Measurements from ENCODE around the gene OR6C6.
"Not testable (repeated sequence)": the region's sequence is repeated elsewhere in the genome, so short reads cannot be mapped to it uniquely, and the experiment has no call there.

Gene OR6C6
- 0 to 0.11 (median 0) reads per million in 17 experiments for total RNA-seq

- no peak for DNase-seq
Measured at GRCh38 chr12:55296469-55296868, at the start of gene OR6C6. TSS of gene OR6C6 (minus strand) at chr12:55296569. CDS start at chr12:55295232, 1,337 bp downstream.

DNA sequence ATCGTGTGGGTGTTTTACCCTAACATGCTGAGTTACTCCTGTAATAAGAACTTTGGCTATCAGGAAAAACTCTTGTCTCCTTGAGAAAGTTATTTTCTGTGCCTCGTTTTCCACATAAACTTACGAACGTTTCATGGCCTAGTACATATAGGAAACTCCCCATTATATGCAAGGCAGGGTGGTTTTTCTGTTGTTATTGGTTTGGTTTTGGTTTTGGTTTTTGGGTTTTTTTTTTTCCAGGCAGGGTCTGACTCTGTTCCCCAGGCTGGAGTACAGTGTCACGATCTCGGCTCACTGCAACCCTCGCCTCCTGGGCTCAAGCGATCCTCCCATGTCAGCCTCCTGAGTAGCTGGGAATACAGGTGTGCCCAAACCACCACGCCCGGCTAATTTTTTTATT, 39.6 kb upstream of the OR6C6 start:
- DNase-seq: no peak

DNA sequence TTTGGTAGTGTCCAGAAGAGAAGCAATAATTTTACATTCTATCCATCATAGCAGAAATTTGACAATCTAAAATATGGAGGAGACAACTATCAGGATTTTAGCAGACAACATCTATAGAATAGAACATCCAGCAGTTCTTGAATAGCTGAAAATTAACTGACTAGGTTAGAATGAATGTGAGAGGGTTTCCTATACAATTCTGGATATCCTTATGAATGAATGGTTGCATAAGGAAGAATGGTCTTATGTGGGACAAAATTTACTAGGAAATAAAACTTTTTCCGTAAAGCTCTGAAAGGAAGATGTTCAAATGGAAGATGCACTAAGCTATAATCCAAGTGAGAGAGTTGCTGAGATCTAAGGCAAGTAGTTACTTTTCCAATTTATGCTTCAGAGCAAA, 34.1 kb upstream of the OR6C6 start, which contains the start of gene OR6C3:
Gene OR6C3 (plus strand): TSS at position 301 of the 400 bp plus-strand sequence. CDS start 955 bp downstream, outside the sequence.
- no peak for DNase-seq

DNA sequence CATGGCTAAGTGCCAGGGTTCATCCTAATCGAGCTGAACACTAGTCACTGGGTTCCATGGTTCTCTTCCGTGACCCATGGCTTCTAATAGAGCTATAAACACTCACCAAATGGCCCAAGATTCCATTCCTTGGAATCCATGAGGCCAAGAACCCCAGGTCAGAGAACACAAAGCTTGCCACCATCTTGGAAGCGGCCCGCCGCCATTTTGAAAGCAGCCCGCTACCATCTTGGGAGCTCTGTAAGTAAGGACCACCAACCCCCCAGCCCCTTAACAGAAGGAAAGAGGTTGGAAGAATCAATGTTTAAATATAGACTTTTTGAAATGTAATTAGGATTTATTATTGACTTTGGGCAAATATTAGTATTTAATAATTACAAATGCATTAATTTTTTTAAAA, 29.4 kb upstream of the OR6C6 start:
- DNase-seq: not testable (repeated sequence)

- no peak for DNase-seq
Measured at GRCh38 chr12:55320201-55320600, 23.8 kb upstream of the OR6C6 start.

- no peak for DNase-seq
Measured at GRCh38 chr12:55314043-55314442, 17.7 kb upstream of the OR6C6 start, which contains the start of gene OR6C1. TSS of gene OR6C1 (plus strand) at chr12:55314343. CDS start at chr12:55320600, 6,257 bp downstream.

GRCh38 chr12:55289999-55290398, 6.4 kb downstream of the OR6C6 start:
- no peak for DNase-seq

DNA sequence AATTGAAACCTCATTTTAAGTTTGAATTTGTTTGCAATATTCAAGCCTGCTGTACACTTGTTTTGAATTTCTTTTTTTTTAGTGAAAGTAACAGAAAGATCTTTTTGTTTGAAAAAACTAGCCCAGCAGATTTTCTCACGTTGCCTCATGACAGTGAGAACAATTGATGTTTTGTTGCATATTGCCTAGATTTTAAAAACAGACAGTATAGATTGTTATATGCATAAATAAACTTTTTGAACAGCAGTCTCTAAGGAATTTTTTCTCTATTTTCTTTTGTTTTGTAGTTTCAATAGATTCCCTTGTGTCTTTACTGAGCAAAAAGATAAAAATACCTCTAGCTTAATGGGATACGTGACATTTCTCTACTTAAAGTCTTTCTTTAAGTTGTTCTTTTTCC, 15.4 kb downstream of the OR6C6 start:
- no peak for DNase-seq

DNA sequence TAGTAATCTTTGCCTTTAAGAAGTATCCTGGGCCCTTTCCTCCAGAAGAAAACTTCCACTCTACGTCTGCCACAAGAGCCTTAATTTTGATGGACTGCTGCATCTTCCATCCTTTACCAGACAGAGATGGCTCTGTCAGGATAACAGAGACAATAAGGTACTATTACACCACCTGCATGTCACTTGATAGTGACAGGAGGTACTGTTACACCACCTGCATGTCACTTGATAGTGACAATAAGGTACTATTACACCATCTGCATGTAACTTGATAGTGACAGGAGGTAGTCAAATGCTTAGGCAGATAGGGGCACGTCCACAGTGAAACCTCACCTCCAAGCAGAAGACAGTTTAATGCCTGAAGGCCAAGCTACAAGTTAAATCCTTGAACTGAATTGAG, 38.1 kb downstream of the OR6C6 start:
- DNase-seq: no peak

- no peak for DNase-seq
Measured at GRCh38 chr12:55256831-55257230, 39.5 kb downstream of the OR6C6 start.

DNA sequence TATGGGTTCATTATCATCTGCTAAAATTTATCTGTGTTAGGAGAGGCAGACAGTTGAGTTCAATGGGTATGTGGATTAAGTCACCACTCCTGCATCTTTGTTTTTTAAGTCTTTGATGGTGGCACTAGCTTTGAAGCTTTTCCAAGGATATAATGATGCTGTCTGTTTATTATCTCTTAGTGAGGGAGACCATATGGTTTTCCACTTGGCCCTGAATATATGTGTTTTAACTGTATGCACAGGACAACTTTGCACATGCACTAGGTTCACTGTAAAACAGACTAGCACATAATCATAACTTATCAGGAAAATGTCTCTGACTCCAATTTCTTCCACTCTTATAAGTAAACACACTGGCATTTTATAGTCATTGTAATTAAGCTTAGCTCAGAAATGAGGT, 43.1 kb downstream of the OR6C6 start:
- DNase-seq: no peak

- no peak for DNase-seq
Measured at GRCh38 chr12:55250944-55251343, 45.4 kb downstream of the OR6C6 start.

DNA sequence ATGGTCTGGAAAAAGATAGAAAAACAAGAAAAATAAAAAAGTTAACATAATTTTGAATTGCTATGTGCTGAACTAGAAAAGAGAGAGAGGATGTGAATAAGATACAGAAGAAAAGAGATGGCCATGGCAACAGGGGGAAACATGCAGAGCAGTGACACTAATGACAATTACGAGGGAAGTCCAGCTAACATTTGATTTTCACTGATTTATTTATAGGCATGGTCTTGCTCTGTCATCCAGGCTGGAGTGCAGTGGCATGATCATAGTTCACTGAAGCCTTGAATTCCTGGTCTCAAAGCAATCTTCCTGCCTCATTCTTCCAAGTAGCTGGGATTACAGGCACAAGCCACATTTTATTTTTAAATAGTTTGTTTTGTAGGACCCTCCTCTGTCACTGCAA, 50.2 kb downstream of the OR6C6 start:
- DNase-seq: no peak

DNA sequence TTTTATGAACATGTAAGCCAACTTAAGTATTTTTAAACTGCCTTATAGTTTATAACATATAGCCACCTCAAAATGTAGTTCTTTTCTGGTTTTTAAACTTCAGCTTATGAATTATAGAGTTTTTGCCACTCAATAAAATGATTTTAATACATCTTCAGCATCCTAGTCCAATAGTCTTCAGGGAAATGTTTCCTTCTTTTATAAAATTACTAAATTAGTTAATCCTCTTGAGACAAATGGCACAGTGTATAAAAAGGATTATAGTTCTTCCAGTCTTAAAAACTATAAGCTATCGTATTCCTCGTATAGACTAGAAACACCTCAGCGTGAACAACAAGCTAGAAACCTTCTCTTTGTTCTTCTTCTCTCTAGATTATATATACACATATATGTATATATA, 52.1 kb downstream of the OR6C6 start, which contains the start of gene OR6C74:
Gene OR6C74 (plus strand): TSS at position 301 of the 400 bp plus-strand sequence. CDS start 2,679 bp downstream, outside the sequence.
- DNase-seq: no peak

Measured in suppressor macrophage (primary cell).